HEK293T (cell line): ENCODE measurements around the gene WDR64.

Experiments used
- CTCF ChIA-PET: fragments of 350-600 bp; formaldehyde crosslinking; extraction: SDS; loops from one replicate; lab custom pipeline; 2021; ENCODE audit warnings: antibody characterized with exemption, inconsistent platforms; lab: Yijun Ruan, JAX
- POLR2A ChIA-PET: fragments of 350-600 bp; formaldehyde crosslinking; extraction: SDS; loops from one replicate; lab custom pipeline; 2020; ENCODE audit warnings: antibody characterized with exemption, inconsistent platforms; lab: Yijun Ruan, JAX
- DNase-seq: peaks from one replicate; pipeline ENCODE4 v3.0.0; 2012; ENCODE audit warnings: mixed read lengths; ENCODE audit errors: extremely low spot score
- ARNT ChIP-seq: fragments of 450-650 bp; IDR thresholded peaks from 2 replicates; pipeline ENCODE4 v1.6.1; 2017; ENCODE audit warnings: mild to moderate bottlenecking
- BHLHE40 ChIP-seq: fragments of 450-650 bp; IDR thresholded peaks from 2 replicates; pipeline ENCODE4 v1.6.1; 2016; ENCODE audit warnings: mild to moderate bottlenecking, moderate library complexity, borderline replicate concordance
- CTBP1 ChIP-seq: fragments of 450-650 bp; IDR thresholded peaks from 2 replicates; pipeline ENCODE4 v1.6.1; 2016; ENCODE audit warnings: borderline replicate concordance
- ELF4 ChIP-seq: fragments of 450-650 bp; IDR thresholded peaks from 2 replicates; pipeline ENCODE4 v1.6.1; 2017; ENCODE audit warnings: antibody characterized with exemption
- FOXA1 ChIP-seq: fragments of 450-650 bp; IDR thresholded peaks from 2 replicates; pipeline ENCODE4 v1.6.1; 2016; ENCODE audit warnings: mild to moderate bottlenecking
- FOXK2 ChIP-seq: fragments of 450-650 bp; IDR thresholded peaks from 2 replicates; pipeline ENCODE4 v1.6.1; 2016; ENCODE audit warnings: mild to moderate bottlenecking
- FOXM1 ChIP-seq: fragments of 450-650 bp; IDR thresholded peaks from 2 replicates; pipeline ENCODE4 v1.6.1; 2017; ENCODE audit warnings: mild to moderate bottlenecking, borderline replicate concordance
- HDGF ChIP-seq: fragments of 450-650 bp; IDR thresholded peaks from 2 replicates; pipeline ENCODE4 v1.6.1; 2017; ENCODE audit warnings: antibody characterized with exemption, borderline replicate concordance
- L3MBTL2 ChIP-seq: fragments of 450-650 bp; conservative IDR thresholded peaks from 2 replicates; pipeline ENCODE4 v1.6.1; 2016; ENCODE audit warnings: mild to moderate bottlenecking
- LEF1 ChIP-seq: fragments of 450-650 bp; IDR thresholded peaks from 2 replicates; pipeline ENCODE4 v1.6.1; 2017; ENCODE audit warnings: mild to moderate bottlenecking, borderline replicate concordance
- NFRKB ChIP-seq: fragments of 450-650 bp; IDR thresholded peaks from 2 replicates; pipeline ENCODE4 v1.6.1; 2016; ENCODE audit warnings: mild to moderate bottlenecking, moderate library complexity
- PKNOX1 ChIP-seq: fragments of 450-650 bp; IDR thresholded peaks from 2 replicates; pipeline ENCODE4 v1.6.1; 2016
- SP1 ChIP-seq: fragments of 450-650 bp; IDR thresholded peaks from 2 replicates; pipeline ENCODE4 v1.6.1; 2017
- SUZ12 ChIP-seq: fragments of 450-650 bp; IDR thresholded peaks from 2 replicates; pipeline ENCODE4 v1.6.1; 2016; ENCODE audit warnings: mild to moderate bottlenecking
- TARDBP ChIP-seq: fragments of 450-650 bp; IDR thresholded peaks from 2 replicates; pipeline ENCODE4 v1.6.1; 2016
- ZNF384 ChIP-seq: fragments of 450-650 bp; IDR thresholded peaks from 2 replicates; pipeline ENCODE4 v1.6.1; 2016

The WDR64 gene

DNA sequence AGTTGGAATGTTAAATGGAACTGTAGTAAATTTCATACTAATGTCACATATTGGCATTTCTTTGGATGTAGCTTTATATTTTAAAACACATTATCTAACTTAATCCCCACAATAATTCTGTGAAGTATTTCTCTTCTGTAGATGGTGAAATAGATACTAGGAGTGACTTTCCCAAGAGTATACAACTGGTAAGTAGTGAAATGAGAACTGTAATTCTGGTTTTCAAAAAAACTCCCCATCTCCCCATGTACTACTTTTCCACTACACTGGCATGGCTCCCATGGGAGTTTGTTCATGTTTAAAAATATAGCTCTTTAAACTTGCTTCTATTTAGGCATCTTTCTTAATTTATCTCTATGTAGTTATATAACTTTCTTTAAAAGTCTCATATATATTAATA is 22.1 kb upstream of the WDR64 start:
- DNase-seq, result no peak
- TF ChIP-seq LEF1 (no peak), SUZ12 (no peak), FOXM1 (no peak), FOXK2 (no peak), CTBP1 (no peak), FOXA1 (no peak), PKNOX1 (no peak), ARNT (no peak), ELF4 (no peak), NFRKB (no peak), BHLHE40 (no peak), HDGF (no peak), L3MBTL2 (no peak), SP1 (no peak), TARDBP (no peak), ZNF384 (no peak)
- ChIA-PET CTCF (interaction anchor here (0.6 to 1.0 kb wide), 2 partner anchors 100 to 218 kb away, joined by 3 read pairs; partner anchors contain the start of gene EXO1), POLR2A (interaction anchor here (0.8 to 1.5 kb wide), 2 partner anchors 10 to 219 kb away, joined by 3 to 6 read pairs; partner anchors contain the start of genes CHML, EXO1 and OPN3)

DNA sequence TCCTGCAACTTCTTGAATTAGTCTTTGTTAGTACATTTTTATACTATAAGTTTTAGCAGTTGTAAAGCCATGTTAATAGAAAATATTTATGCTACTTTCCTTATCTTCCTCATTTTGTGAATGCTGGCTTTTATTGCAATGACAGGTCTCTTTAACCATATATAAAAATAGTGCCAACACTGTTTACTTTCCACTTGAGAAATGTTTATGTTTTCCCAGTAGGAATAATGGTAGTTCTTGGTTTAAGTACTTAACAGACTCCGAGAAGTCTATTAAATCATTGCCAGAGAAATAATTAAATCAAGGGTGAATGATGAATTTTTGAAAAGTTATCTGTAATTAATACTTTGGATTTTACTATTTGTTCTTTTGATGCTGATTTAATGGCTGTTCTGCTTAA is 21.6 kb upstream of the WDR64 start:
- no peak for TF ChIP-seq ELF4
- peak; percentile 84 for TF ChIP-seq PKNOX1
- TF ChIP-seq FOXM1, result no peak
- TF ChIP-seq CTBP1, result peak; percentile 40; the same call in 1 of the 2 replicates
- peak; percentile 81 for TF ChIP-seq FOXA1
- ChIA-PET CTCF (interaction anchor here (0.6 kb wide), 1 partner anchor 99 kb away, joined by 3 read pairs; no protein-coding TSS in a partner anchor), POLR2A (interaction anchor here (0.8 to 1.5 kb wide), 2 partner anchors 10 to 218 kb away, joined by 3 to 6 read pairs; partner anchors contain the start of genes CHML, EXO1 and OPN3)
- no peak for DNase-seq

DNA sequence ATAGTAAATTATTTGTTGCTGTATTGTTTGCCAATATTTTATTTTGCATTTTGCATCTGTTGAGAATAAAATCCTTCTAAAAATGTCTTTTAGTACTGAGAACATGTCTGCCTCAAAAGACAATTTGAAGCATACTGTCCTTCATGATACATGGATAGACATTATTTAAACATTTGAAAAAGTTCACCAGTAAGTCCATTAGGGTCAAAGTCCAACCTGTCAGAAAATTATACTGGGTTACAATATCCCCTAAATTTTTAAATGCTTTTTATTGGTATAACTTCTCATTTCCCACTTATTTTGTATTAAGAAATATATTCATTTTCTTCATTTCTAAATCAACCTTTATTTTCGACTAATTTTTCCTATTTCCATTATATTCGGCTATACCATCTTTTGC is 21.2 kb upstream of the WDR64 start:
- no peak for DNase-seq
- TF ChIP-seq BHLHE40 (no peak), L3MBTL2 (no peak; the same call in 1 of the 2 replicates), CTBP1 (no peak), HDGF (no peak), SUZ12 (no peak), PKNOX1 (no peak), FOXK2 (no peak), FOXA1 (no peak)
- POLR2A ChIA-PET, result no interaction called here
- CTCF ChIA-PET, result no interaction called here

DNA sequence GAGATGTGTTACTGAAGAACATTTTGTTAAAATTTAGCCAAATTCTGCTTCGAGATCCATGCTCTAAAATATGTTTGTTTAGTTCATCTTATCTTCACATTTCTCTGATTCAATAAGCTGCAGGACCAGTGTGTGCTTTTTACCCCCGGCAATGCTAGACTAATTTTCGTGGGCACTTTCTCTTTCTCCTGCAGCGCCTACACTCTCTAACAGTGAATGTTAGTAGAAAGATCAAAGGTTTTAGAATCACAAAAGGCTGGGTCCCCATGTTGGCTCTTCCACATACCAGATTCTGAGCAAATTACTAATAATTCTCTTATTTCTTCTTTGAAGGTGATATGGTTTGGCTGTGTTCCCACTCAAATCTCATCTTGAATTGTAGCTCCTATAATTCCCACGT is 20.4 kb upstream of the WDR64 start:
- CTCF ChIA-PET, result no interaction called here
- POLR2A ChIA-PET, result no interaction called here
- no peak for DNase-seq
- TF ChIP-seq ELF4 (no peak), LEF1 (no peak), FOXM1 (no peak), NFRKB (no peak), CTBP1 (no peak), BHLHE40 (no peak)

DNA sequence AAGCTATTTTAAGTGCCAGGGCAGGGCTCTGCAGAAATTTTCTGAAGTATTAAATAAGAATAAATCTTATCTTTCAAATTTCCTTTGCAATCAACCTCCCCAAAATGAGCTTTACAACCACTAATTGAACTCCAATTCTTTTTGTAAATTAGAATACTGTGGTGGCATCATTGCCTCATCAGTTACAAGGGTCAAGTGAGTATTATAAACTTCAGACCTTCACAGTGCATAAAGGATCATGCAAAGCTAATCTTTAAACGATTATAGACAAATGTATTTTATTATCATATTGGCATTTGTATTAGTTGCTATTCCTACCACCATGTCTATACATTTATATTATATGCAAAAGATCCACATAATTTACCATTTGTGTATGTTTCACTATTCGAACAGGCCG is 19.1 kb upstream of the WDR64 start:
- CTCF ChIA-PET, result interaction anchor here (0.9 to 1.0 kb wide), 2 partner anchors 9 to 10 kb away, joined by 4 to 5 read pairs; no protein-coding TSS in a partner anchor
- POLR2A ChIA-PET, result no interaction called here
- no peak for TF ChIP-seq BHLHE40
- TF ChIP-seq SP1, result no peak
- TF ChIP-seq TARDBP, result no peak
- no peak for TF ChIP-seq SUZ12
- no peak for TF ChIP-seq CTBP1
- TF ChIP-seq FOXM1, result no peak
- no peak for TF ChIP-seq FOXA1
- TF ChIP-seq FOXK2, result no peak
- TF ChIP-seq NFRKB, result no peak
- TF ChIP-seq L3MBTL2, result no peak
- no peak for TF ChIP-seq ELF4
- no peak for TF ChIP-seq HDGF
- TF ChIP-seq LEF1, result no peak
- TF ChIP-seq ZNF384, result no peak
- no peak for DNase-seq

- DNase-seq, result no peak
- no peak for TF ChIP-seq LEF1
- POLR2A ChIA-PET, result interaction anchor here (0.6 kb wide), 1 partner anchor 212 kb away, joined by 3 read pairs; the partner anchor contains the start of gene EXO1
- CTCF ChIA-PET, result interaction anchor here (1.5 kb wide), 1 partner anchor 8 kb away, joined by 5 read pairs; no protein-coding TSS in a partner anchor
These were observed 16.4 kb upstream of the WDR64 start for GRCh38 chr1:241635556-241636152.
